ENCODE data around the gene YTHDF1. TPM values are rescaled to one million over a fixed set of nuclear protein-coding genes. Genes with fewer than 3 reads are reported as not detected.

The YTHDF1 gene
- total and polyA plus RNA-seq, 2 of the 4 experiments (the other 2 are of a cell fraction) = 10.9 to 22.6 TPM

- peaks cover 76% of the 10 kb centered on the region for H3K27me3 ChIP-seq (ENCODE audit: control insufficient read depth, insufficient read depth, low read length)
These were observed 42.3 kb downstream of the YTHDF1 start for GRCh38 chr20:63173552-63174191.

More at GRCh38 chr20:63173552-63174191, 42.3 kb downstream of the YTHDF1 start:
- no peak overlapping the region for H2BK120ac ChIP-seq (ENCODE audit: low read depth, low read length)
- no peaks in the 10 kb centered on the region for H3K79me1 ChIP-seq (ENCODE audit: low read depth in 1 of 2, low read length in 2 of 2)
- no peaks in the 10 kb centered on the region for H3K36me3 ChIP-seq (ENCODE audit: control insufficient read depth, insufficient read depth, low read length)
- no peaks in the 10 kb centered on the region for H3K9me1 ChIP-seq (ENCODE audit: insufficient read depth, low read length)
- H3K56ac ChIP-seq (ENCODE audit: extremely low read depth, insufficient read depth, low read length) = no peak overlapping the region
- ChIA-PET POLR2A (ENCODE audit: unreplicated experiment) (no interaction called here), CTCF (no interaction called here)
- 35% methylated on average over 4 of the region's 22 CpGs; no CpG with 5 or more reads in 1 of the 2 experiments for WGBS, 2 experiments (ENCODE audit: extremely low coverage in 2 of 2, insufficient read length in 1 of 2)
- no peak for ATAC-seq (ENCODE audit: low read depth)
- no peak overlapping the region for H3K27ac ChIP-seq (ENCODE audit: insufficient read depth, low read length)
- H4K20me1 ChIP-seq (ENCODE audit: insufficient read depth, low read length) = peaks cover 9% of the 10 kb centered on the region
- no peak for DNase-seq
- no peak overlapping the region for H2AK9ac ChIP-seq (replicated peaks; ENCODE audit: low read depth, low read length, poor library complexity)
- no peak overlapping the region for H2AK5ac ChIP-seq (ENCODE audit: low read depth, low read length)
- in situ Hi-C loops (cut with MboI; ENCODE audit: low sequenced_read_pairs) (no loop called here), intact Hi-C loops (cut with micrococcal nuclease) (no loop called here), dilution Hi-C loops (cut with HindIII; ENCODE audit: low sequenced_read_pairs, unreplicated experiment) (no loop called here)
- H2AFZ ChIP-seq (replicated peaks; ENCODE audit: low read length, poor library complexity) = no peak overlapping the region
- TF ChIP-seq ELK1 (IDR thresholded peaks at IDR 0.05; ENCODE audit: borderline replicate concordance, low read depth, low read length) (no peak), MAFK (IDR thresholded peaks at IDR 0.05; ENCODE audit: low read depth, low read length) (no peak), SMC3 (IDR thresholded peaks at IDR 0.05; ENCODE audit: low read depth, low read length) (no peak), MXI1 (IDR thresholded peaks at IDR 0.05; ENCODE audit: borderline replicate concordance, low read depth, low read length) (no peak), POLR2A (IDR thresholded peaks at IDR 0.05; ENCODE audit: low read depth, low read length) (no peak), CEBPB (IDR thresholded peaks at IDR 0.05; ENCODE audit: low read depth, low read length) (no peak), CTCF (conservative IDR thresholded peaks at IDR 0.05; ENCODE audit: low read depth, low read length) (no peak), USF2 (IDR thresholded peaks at IDR 0.05; ENCODE audit: low read depth, low read length) (no peak), FOS (IDR thresholded peaks at IDR 0.05; ENCODE audit: low read depth, low read length) (no peak), NFE2L2 (IDR thresholded peaks at IDR 0.05; ENCODE audit: low read depth, low read length) (no peak), MAZ (IDR thresholded peaks at IDR 0.05; ENCODE audit: borderline replicate concordance, low read depth, low read length) (no peak), RCOR1 (IDR thresholded peaks at IDR 0.05; ENCODE audit: insufficient replicate concordance, low read length) (no peak), RFX5 (IDR thresholded peaks at IDR 0.05; ENCODE audit: low read depth, low read length) (no peak), RAD21 (IDR thresholded peaks at IDR 0.05; ENCODE audit: low read length) (no peak), CHD1 (IDR thresholded peaks at IDR 0.05; ENCODE audit: low read depth, low read length) (no peak), BHLHE40 (IDR thresholded peaks at IDR 0.05; ENCODE audit: low read depth, low read length) (no peak)
- H3K4me2 ChIP-seq (ENCODE audit: low read depth, low read length) = no peak overlapping the region
- no peak overlapping the region for H2BK20ac ChIP-seq (ENCODE audit: low read depth, low read length)
- no peaks in the 10 kb centered on the region for H3K9me3 ChIP-seq (ENCODE audit: control insufficient read depth, insufficient read depth, low read length)
- no peak overlapping the region for H4K5ac ChIP-seq (ENCODE audit: low read depth, low read length)
- H2BK15ac ChIP-seq (ENCODE audit: low read depth, low read length) = no peak overlapping the region
- H3K4me3 ChIP-seq (ENCODE audit: insufficient read depth, low read depth, low read length) = no peak overlapping the region
- H4K8ac ChIP-seq (ENCODE audit: low read depth in 2 of 2, low read length in 2 of 2) = no peak overlapping the region
- BruUV-seq (replicated peaks) = no TSS peak
- no peak overlapping the region for H3K9ac ChIP-seq (ENCODE audit: low read depth, low read length)
- H3K23ac ChIP-seq (ENCODE audit: low read depth, low read length) = no peak overlapping the region
- H3K14ac ChIP-seq (replicated peaks; ENCODE audit: low read depth, low read length) = no peak overlapping the region
- H2BK5ac ChIP-seq (ENCODE audit: low read depth, low read length, poor library complexity, severe bottlenecking) = no peak overlapping the region
- H3K4ac ChIP-seq (ENCODE audit: low read depth, low read length) = no peak overlapping the region
- no peaks in the 10 kb centered on the region for H3K4me1 ChIP-seq (ENCODE audit: control insufficient read depth, insufficient read depth, low read length)
- no peak overlapping the region for H4K91ac ChIP-seq (ENCODE audit: insufficient read depth, low read depth, low read length)
- H3K18ac ChIP-seq (ENCODE audit: low read depth, low read length) = no peak overlapping the region
